Esophagus muscularis mucosa (tissue), 3 donors: ENCODE results near the gene CTIF.

ENCODE experiments used
- CTCF ChIP-seq, 3 experiments: fragments of 200-600 bp in 2 of 3; fragments of 450-650 bp in 1 of 3; sonication (generic) in 2 of 3; IDR thresholded peaks; one replicate each; pipeline ENCODE4 v1.5.1; 2017 to 2019; ENCODE audit warnings: antibody characterized with exemption in 3 of 3, mild to moderate bottlenecking in 2 of 3, moderate library complexity in 1 of 3
- POLR2A ChIP-seq: fragments of 450-650 bp; IDR thresholded peaks from one replicate; pipeline ENCODE4 v1.6.1; 2017; ENCODE audit warnings: antibody characterized with exemption, moderate library complexity, mild to moderate bottlenecking, low read depth
- POLR2AphosphoS5 ChIP-seq, 2 donors: sonication (generic); formaldehyde crosslinking; IDR thresholded peaks; one replicate each; pipeline ENCODE4 v1.6.1; 2017; ENCODE audit warnings: antibody characterized with exemption in 2 of 2

- TF ChIP-seq POLR2AphosphoS5 (IDR thresholded peaks at IDR 0.05): no peak
- TF ChIP-seq CTCF (IDR thresholded peaks at IDR 0.05): no peak
- no peak for TF ChIP-seq POLR2A
Observed at GRCh38 chr18:48718251-48718959, 179.6 kb downstream of the CTIF start.
